H1 (cell line): ENCODE results near the gene GGA2. TPM values are rescaled to one million over a fixed set of nuclear protein-coding genes. Genes with fewer than 3 reads are reported as not detected.

Experiments used
- CTCF ChIA-PET: fragments of 300-600 bp; sonication (Branson Sonifier 250); formaldehyde crosslinking; loops from one replicate; lab custom pipeline; 2021; ENCODE audit not compliant: partially characterized antibody; lab: Charles Lee
- POLR2A ChIA-PET: fragments of 300-600 bp; sonication (Branson Sonifier 250); formaldehyde crosslinking; loops from one replicate; lab custom pipeline; 2021; ENCODE audit warnings: inconsistent platforms; ENCODE audit not compliant: partially characterized antibody; lab: Charles Lee
- DNase-seq, 2 experiments: peaks; one replicate each; pipeline versions ENCODE4 v3.0.0 to v3.0.0-alpha.2; 2010 to 2022; ENCODE audit warnings: low spot score in 2 of 2, low read depth in 1 of 2, mixed read lengths in 1 of 2
- FAIRE-seq: peaks from 2 replicates; lab custom pipeline; 2011; peaks lifted over from hg19 to GRCh38; lab: Jason Lieb, UNC
- H2AFZ ChIP-seq: 2 replicates; pipeline ENCODE4 v1.8.1; 2012; ENCODE audit warnings: low read length, inconsistent platforms
- H2AK5ac ChIP-seq: 2 replicates; pipeline ENCODE4 v1.6.1; 2013; ENCODE audit warnings: low read depth, low read length
- H2BK120ac ChIP-seq: replicated peaks from 2 replicates; pipeline ENCODE3; 2013; ENCODE audit warnings: low read depth, low read length, inconsistent platforms
- H2BK12ac ChIP-seq: 2 replicates; pipeline ENCODE4 v1.6.1; 2013; ENCODE audit warnings: low read depth, low read length
- H2BK15ac ChIP-seq: 2 replicates; pipeline ENCODE4 v1.6.1; 2013; ENCODE audit warnings: low read length
- H2BK20ac ChIP-seq: 2 replicates; pipeline ENCODE4 v1.6.1; 2013; ENCODE audit warnings: low read length
- H2BK5ac ChIP-seq: 2 replicates; pipeline ENCODE4 v1.6.1; 2013; ENCODE audit warnings: low read depth, low read length
- H3K14ac ChIP-seq: 2 replicates; pipeline ENCODE4 v1.6.1; 2013; ENCODE audit warnings: inconsistent platforms; ENCODE audit not compliant: insufficient read length
- H3K18ac ChIP-seq: 2 replicates; pipeline ENCODE4 v1.6.1; 2013; ENCODE audit warnings: low read length; ENCODE audit errors: extremely low read depth
- H3K23ac ChIP-seq: 2 replicates; pipeline ENCODE4 v1.6.1; 2013; ENCODE audit warnings: inconsistent platforms; ENCODE audit not compliant: insufficient read length
- H3K23me2 ChIP-seq: 2 replicates; pipeline ENCODE4 v1.6.1; 2013; ENCODE audit warnings: low read depth, low read length
- H3K27ac ChIP-seq: 2 replicates; pipeline ENCODE4 v1.6.1; 2011; ENCODE audit warnings: low read depth, low read length, inconsistent platforms
- H3K27me3 ChIP-seq, 4 experiments: replicated peaks in 1 of 4; 1 replicate in 1 of 4; 2 replicates in 3 of 4; pipeline versions ENCODE4 v1.6.1 to v1.8.1; 2011 to 2013; ENCODE audit warnings: low read length in 3 of 4, mild to moderate bottlenecking in 3 of 4, inconsistent platforms in 2 of 4, mixed read lengths in 2 of 4, moderate library complexity in 1 of 4; ENCODE audit not compliant: control insufficient read depth in 3 of 4, insufficient read depth in 3 of 4; ENCODE audit errors: extremely low read depth in 1 of 4
- H3K36me3 ChIP-seq, 4 experiments: 2 replicates each; pipeline versions ENCODE4 v1.6.1 to v1.8.1; 2011 to 2013; ENCODE audit warnings: mild to moderate bottlenecking in 4 of 4, low read length in 3 of 4, moderate library complexity in 2 of 4, control low read depth in 1 of 4, inconsistent platforms in 1 of 4; ENCODE audit not compliant: insufficient read depth in 4 of 4, control insufficient read depth in 2 of 4
- H3K4ac ChIP-seq: replicated peaks from 2 replicates; pipeline ENCODE3; 2013; ENCODE audit warnings: low read length, low read depth, mixed read lengths, inconsistent platforms; ENCODE audit not compliant: insufficient read length
- H3K4me1 ChIP-seq, 4 experiments: replicated peaks in 1 of 4; 1 replicate in 1 of 4; 2 replicates in 3 of 4; pipeline versions ENCODE4 v1.6.1 to v1.8.1; 2011 to 2013; ENCODE audit warnings: low read length in 3 of 4, inconsistent platforms in 2 of 4, mixed read lengths in 1 of 4; ENCODE audit not compliant: insufficient read depth in 4 of 4, control insufficient read depth in 3 of 4
- H3K4me2 ChIP-seq, 2 experiments: 2 replicates each; pipeline versions ENCODE4 v1.6.1 to v1.8.1; 2011 to 2013; ENCODE audit warnings: low read depth in 2 of 2, low read length in 2 of 2, control low read depth in 1 of 2, inconsistent platforms in 1 of 2, mild to moderate bottlenecking in 1 of 2; ENCODE audit not compliant: insufficient read depth in 1 of 2
- H3K4me3 ChIP-seq, 4 experiments: fragments of 200-600, 300-600 bp in 1 of 4; sonication (generic), shearing (Covaris generic), sonication (Bioruptor Twin) in 1 of 4; 2 replicates each; pipeline versions ENCODE4 v1.5.1 to v1.8.1; 2011 to 2016; ENCODE audit warnings: low read length in 4 of 4, low read depth in 3 of 4, control low read depth in 2 of 4, inconsistent platforms in 2 of 4, mild to moderate bottlenecking in 2 of 4, mixed read lengths in 1 of 4, moderate library complexity in 1 of 4; ENCODE audit not compliant: insufficient read depth in 2 of 4; ENCODE audit errors: extremely low read depth in 1 of 4
- H3K56ac ChIP-seq: replicated peaks from 2 replicates; pipeline ENCODE3; 2013; ENCODE audit warnings: low read depth, mild to moderate bottlenecking, mixed read lengths, low read length, inconsistent platforms; ENCODE audit not compliant: insufficient read length
- H3K79me1 ChIP-seq: 2 replicates; pipeline ENCODE4 v1.6.1; 2013; ENCODE audit warnings: low read depth, low read length, control low read depth
- H3K79me2 ChIP-seq, 2 experiments: 2 replicates each; pipeline versions ENCODE4 v1.6.1 to v1.8.1; 2012 to 2013; ENCODE audit warnings: low read length in 2 of 2, mild to moderate bottlenecking in 2 of 2, inconsistent platforms in 1 of 2; ENCODE audit not compliant: insufficient read depth in 2 of 2, control insufficient read depth in 1 of 2
- H3K9ac ChIP-seq, 4 experiments: replicated peaks in 1 of 4; 1 replicate in 1 of 4; 2 replicates in 3 of 4; pipeline versions ENCODE4 v1.6.1 to v1.8.1; 2011 to 2013; ENCODE audit warnings: low read depth in 3 of 4, low read length in 3 of 4, control low read depth in 2 of 4, mild to moderate bottlenecking in 2 of 4, moderate library complexity in 2 of 4, inconsistent platforms in 1 of 4; ENCODE audit errors: extremely low read depth in 1 of 4
- H3K9me3 ChIP-seq, 2 experiments: 2 replicates each; pipeline versions ENCODE4 v1.6.1 to v1.8.1; 2012 to 2013; ENCODE audit warnings: mild to moderate bottlenecking in 2 of 2, moderate library complexity in 2 of 2, control low read depth in 1 of 2, inconsistent platforms in 1 of 2, low read depth in 1 of 2, low read length in 1 of 2, mixed read lengths in 1 of 2; ENCODE audit not compliant: insufficient read depth in 2 of 2
- H4K20me1 ChIP-seq, 2 experiments: replicated peaks in 1 of 2; 2 replicates each; pipeline versions ENCODE3 to v1.8.1; 2011 to 2013; ENCODE audit warnings: inconsistent platforms in 2 of 2, low read length in 2 of 2, mild to moderate bottlenecking in 1 of 2; ENCODE audit not compliant: insufficient read depth in 2 of 2, control insufficient read depth in 1 of 2
- H4K5ac ChIP-seq: 2 replicates; pipeline ENCODE4 v1.6.1; 2013; ENCODE audit warnings: low read length, low read depth, mixed read lengths, inconsistent platforms; ENCODE audit not compliant: insufficient read length
- H4K8ac ChIP-seq: 2 replicates; pipeline ENCODE4 v1.8.0; 2013; ENCODE audit warnings: mild to moderate bottlenecking, moderate library complexity, low read length, inconsistent platforms; ENCODE audit not compliant: insufficient read depth; ENCODE audit errors: extremely low read depth
- H4K91ac ChIP-seq: replicated peaks from 2 replicates; pipeline ENCODE3; 2013; ENCODE audit warnings: low read length, mixed read lengths, inconsistent platforms; ENCODE audit not compliant: insufficient read length
- CBX5 ChIP-seq: fragments of 300-800, 300-1000 bp; sonication (generic); IDR thresholded peaks from 2 replicates; pipeline ENCODE4 v1.7.1; 2016; ENCODE audit warnings: antibody characterized with exemption, low read length, low read depth
- CEBPB ChIP-seq: IDR thresholded peaks from 2 replicates; pipeline ENCODE4 v1.6.1; 2012; ENCODE audit warnings: low read depth, low read length
- CTBP2 ChIP-seq: IDR thresholded peaks from 2 replicates; pipeline ENCODE4 v1.7.0; 2011; ENCODE audit warnings: borderline replicate concordance, mild to moderate bottlenecking, moderate library complexity, mixed read lengths, low read length; ENCODE audit not compliant: insufficient read depth, insufficient read length
- EP300 ChIP-seq, 2 experiments: IDR thresholded peaks; 1 replicate in 1 of 2; 2 replicates in 1 of 2; pipeline ENCODE4 v1.6.1; 2011 to 2012; ENCODE audit warnings: low read depth in 2 of 2, low read length in 2 of 2, mild to moderate bottlenecking in 2 of 2, borderline replicate concordance in 1 of 2, inconsistent platforms in 1 of 2, moderate library complexity in 1 of 2
- NRF1 ChIP-seq: IDR thresholded peaks from 2 replicates; pipeline ENCODE4 v1.6.1; 2011; ENCODE audit warnings: mild to moderate bottlenecking, low read depth, low read length, improper control_type of control experiment
- POLR2A ChIP-seq, 2 experiments: IDR thresholded peaks; 1 replicate in 1 of 2; 2 replicates in 1 of 2; pipeline ENCODE4 v1.6.1; 2011; ENCODE audit warnings: low read depth in 2 of 2, low read length in 2 of 2, mild to moderate bottlenecking in 2 of 2; ENCODE audit errors: control extremely low read depth in 1 of 2
- POU5F1 ChIP-seq: IDR thresholded peaks from 2 replicates; pipeline ENCODE4 v1.6.1; 2011; ENCODE audit warnings: low read depth, mild to moderate bottlenecking, low read length, moderate library complexity
- SIN3A ChIP-seq, 2 experiments: IDR thresholded peaks in 1 of 2; conservative IDR thresholded peaks in 1 of 2; 2 replicates each; pipeline ENCODE4 v1.6.1; 2011 to 2012; ENCODE audit warnings: low read length in 2 of 2, improper control_type of control experiment in 1 of 2, low read depth in 1 of 2, mild to moderate bottlenecking in 1 of 2
- SP1 ChIP-seq: IDR thresholded peaks from 2 replicates; pipeline ENCODE4 v1.6.1; 2011; ENCODE audit warnings: low read depth, low read length
- WGBS, 2 experiments: shearing (Covaris generic) in 1 of 2; methylation state at CpG; one replicate each; pipeline versions ENCODE4 v1.1.6 to v1.1.7; 2013 to 2015; ENCODE audit warnings: low lambda C conversion rate in 2 of 2, mixed read lengths in 2 of 2, inconsistent platforms in 1 of 2, low coverage in 1 of 2, missing lambda C conversion rate in 1 of 2; ENCODE audit not compliant: insufficient replicate concordance in 2 of 2, insufficient coverage in 1 of 2, insufficient read length in 1 of 2; ENCODE audit errors: extremely low coverage in 1 of 2, missing lambda C conversion rate in 1 of 2; 5-methylcytosine and 5-hydroxymethylcytosine counted together
- polyA plus RNA-seq, 7 experiments: library from polyadenylated mRNA; depleted of rRNA in 3 of 7; stranded (reverse) in 5 of 7; unstranded in 2 of 7; fragments of >200 nt in 5 of 7; fragments of 200-250 nt in 2 of 7; gene quantifications; 1 replicate in 5 of 7; 2 replicates in 1 of 7; 4 replicates in 1 of 7; pipeline versions ENCODE4 v1.2.1 to v1.2.3, GENCODE V29; 2011 to 2013; ENCODE audit warnings: missing spikeins in 2 of 7, mixed read lengths in 2 of 7
- total RNA-seq: library from RNA; stranded (reverse); fragmentation: NEBNext Ultra II Directional; extraction: Animal tissue kit (Norgen Biotek cat#: 25700); gene quantifications from 2 replicates; pipeline ENCODE4 v1.2.1, GENCODE V29; 2021
- TF ChIP-seq, protein P1 (sequence below): IDR thresholded peaks from 2 replicates; pipeline ENCODE4 v1.6.1; 2011; ENCODE audit warnings: low read length, improper control_type of control experiment
- TF ChIP-seq, protein P2 (sequence below): IDR thresholded peaks from 2 replicates; pipeline ENCODE4 v1.6.1; 2012; ENCODE audit warnings: inconsistent platforms

Gene GGA2
- total and polyA plus RNA-seq, 2 of the 8 experiments (the other 6 are each of a cell fraction or from before 2014, with no cell fraction given): 65.8 to 114 TPM

DNA sequence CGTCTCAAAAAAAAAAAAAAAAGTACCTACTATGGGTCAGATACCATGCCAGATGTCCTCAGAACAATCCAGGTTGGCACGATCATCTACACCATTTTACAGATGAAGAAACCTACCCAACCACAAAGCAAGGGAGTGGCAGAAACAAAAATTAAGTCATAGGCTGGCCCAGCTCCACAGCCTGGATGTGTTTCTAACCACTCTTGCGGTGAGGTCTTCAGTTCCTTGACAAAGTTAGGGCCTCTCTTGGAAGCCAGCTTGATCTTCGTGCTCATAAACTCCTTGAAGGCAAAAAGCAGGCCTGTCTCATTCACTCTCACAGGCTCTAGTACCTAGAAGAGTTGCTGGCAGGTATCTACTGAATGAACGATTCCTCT is 6.2 kb downstream of the GGA2 start:
- Histone ChIP-seq H2BK120ac (no peak overlapping the region), H2BK15ac (no peak overlapping the region), H3K79me1 (peaks cover 32% of the 10 kb centered on the region), H3K79me2 (peaks cover 48 to 100% of the 10 kb centered on the region in 2 experiments), H3K27me3 (no peaks in the 10 kb centered on the region), H3K9me3 (no peaks in the 10 kb centered on the region), H3K18ac (no peak overlapping the region), H3K4me3 (no peak overlapping the region), H2BK12ac (no peak overlapping the region), H2BK5ac (no peak overlapping the region), H3K23ac (no peak overlapping the region), H2AK5ac (no peak overlapping the region), H3K27ac (no peak overlapping the region), H4K20me1 (peaks cover 46 to 56% of the 10 kb centered on the region in 2 experiments), H2BK20ac (no peak overlapping the region), H3K9ac (no peak overlapping the region), H2AFZ (no peak overlapping the region), H3K4me2 (no peak overlapping the region), H3K23me2 (peaks cover 5% of the 10 kb centered on the region), H4K5ac (no peak overlapping the region), H3K4me1 (peaks cover 0 to 14% (median 5%) of the 10 kb centered on the region in 4 experiments; a peak in 5 of 7 replicates), H4K8ac (no peak overlapping the region), H3K56ac (no peak overlapping the region), H3K14ac (no peak overlapping the region), H4K91ac (no peak overlapping the region), H3K36me3 (peaks cover 0 to 5% (median 1%) of the 10 kb centered on the region in 4 experiments; a peak in 4 of 8 replicates), H3K4ac (no peak overlapping the region)
- DNase-seq (no peak), FAIRE-seq (no peak)
- WGBS, 2 experiments: 90% methylated on average over 4 of the region's 5 CpGs; no CpG with 5 or more reads in 1 of the 2 experiments
- CTCF ChIA-PET: interaction anchor here (0.7 kb wide), 1 partner anchor 353 kb away, joined by 4 read pairs; no protein-coding TSS in a partner anchor
- POLR2A ChIA-PET: interaction anchor here (1.0 to 1.7 kb wide), 5 partner anchors 9 to 179 kb away, joined by 3 to 6 read pairs (median 3); no protein-coding TSS in a partner anchor
- TF ChIP-seq CTBP2 (no peak), NRF1 (no peak), POLR2A (IDR thresholded peaks at IDR 0.05; ENCODE audit: control extremely low read depth in 1 of 2, low read depth in 2 of 2, low read length in 2 of 2) (no peak), CEBPB (no peak), EP300 (IDR thresholded peaks at IDR 0.05; ENCODE audit: borderline replicate concordance in 1 of 2, low read depth in 2 of 2, low read length in 2 of 2) (no peak), SIN3A (conservative IDR thresholded peaks at IDR 0.05 in 1 of 2, IDR thresholded peaks at IDR 0.05 in 1 of 2; ENCODE audit: low read depth in 1 of 2, low read length in 2 of 2) (no peak), CBX5 (no peak), POU5F1 (no peak), SP1 (no peak)
- TF ChIP-seq, protein P1, sequence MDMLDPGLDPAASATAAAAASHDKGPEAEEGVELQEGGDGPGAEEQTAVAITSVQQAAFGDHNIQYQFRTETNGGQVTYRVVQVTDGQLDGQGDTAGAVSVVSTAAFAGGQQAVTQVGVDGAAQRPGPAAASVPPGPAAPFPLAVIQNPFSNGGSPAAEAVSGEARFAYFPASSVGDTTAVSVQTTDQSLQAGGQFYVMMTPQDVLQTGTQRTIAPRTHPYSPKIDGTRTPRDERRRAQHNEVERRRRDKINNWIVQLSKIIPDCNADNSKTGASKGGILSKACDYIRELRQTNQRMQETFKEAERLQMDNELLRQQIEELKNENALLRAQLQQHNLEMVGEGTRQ: no peak
- TF ChIP-seq, protein P2, sequence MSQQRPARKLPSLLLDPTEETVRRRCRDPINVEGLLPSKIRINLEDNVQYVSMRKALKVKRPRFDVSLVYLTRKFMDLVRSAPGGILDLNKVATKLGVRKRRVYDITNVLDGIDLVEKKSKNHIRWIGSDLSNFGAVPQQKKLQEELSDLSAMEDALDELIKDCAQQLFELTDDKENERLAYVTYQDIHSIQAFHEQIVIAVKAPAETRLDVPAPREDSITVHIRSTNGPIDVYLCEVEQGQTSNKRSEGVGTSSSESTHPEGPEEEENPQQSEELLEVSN: no peak
